ENCODE data around the gene CTSE.

The CTSE gene

GRCh38 chr1:206021008-206021625, 2.6 kb downstream of the CTSE start:
- in situ Hi-C loops (cut with MboI; ENCODE audit: low pct_unique_long_range_greater_than_20kb, low sequenced_read_pairs, unreplicated experiment), result no loop called here
- TF ChIP-seq CTCF (IDR thresholded peaks at IDR 0.05; ENCODE audit: extremely low read depth, insufficient read depth, missing control alignments), result no peak
- DNase-seq (ENCODE audit: low spot score), result no peak

- in situ Hi-C loops (cut with MboI; ENCODE audit: low pct_unique_long_range_greater_than_20kb, low sequenced_read_pairs, unreplicated experiment), result no loop called here
- TF ChIP-seq CTCF (IDR thresholded peaks at IDR 0.05; ENCODE audit: extremely low read depth, insufficient read depth, missing control alignments), result no peak
- no peak for DNase-seq (ENCODE audit: low spot score)
Observed at GRCh38 chr1:206020393-206021007, 3.2 kb downstream of the CTSE start.

- no peak for TF ChIP-seq CTCF (IDR thresholded peaks at IDR 0.05; ENCODE audit: extremely low read depth, insufficient read depth, missing control alignments)
- in situ Hi-C loops (cut with MboI; ENCODE audit: low pct_unique_long_range_greater_than_20kb, low sequenced_read_pairs, unreplicated experiment), result no loop called here
- DNase-seq (ENCODE audit: low spot score), result no peak
Observed at GRCh38 chr1:206015071-206015470, 8.6 kb downstream of the CTSE start.

GRCh38 chr1:206014601-206015000, 9.1 kb downstream of the CTSE start:
- in situ Hi-C loops (cut with MboI; ENCODE audit: low pct_unique_long_range_greater_than_20kb, low sequenced_read_pairs, unreplicated experiment), result no loop called here
- no peak for TF ChIP-seq CTCF (IDR thresholded peaks at IDR 0.05; ENCODE audit: extremely low read depth, insufficient read depth, missing control alignments)
- DNase-seq (ENCODE audit: low spot score), result no peak

GRCh38 chr1:206013026-206013795, 10.5 kb downstream of the CTSE start:
- no peak for TF ChIP-seq CTCF (IDR thresholded peaks at IDR 0.05; ENCODE audit: extremely low read depth, insufficient read depth, missing control alignments)
- in situ Hi-C loops (cut with MboI; ENCODE audit: low pct_unique_long_range_greater_than_20kb, low sequenced_read_pairs, unreplicated experiment), result no loop called here
- DNase-seq (ENCODE audit: low spot score), result no peak

- in situ Hi-C loops (cut with MboI; ENCODE audit: low pct_unique_long_range_greater_than_20kb, low sequenced_read_pairs, unreplicated experiment), result no loop called here
- no peak for TF ChIP-seq CTCF (IDR thresholded peaks at IDR 0.05; ENCODE audit: extremely low read depth, insufficient read depth, missing control alignments)
- peak; percentile 65 for DNase-seq (ENCODE audit: low spot score)
Observed at GRCh38 chr1:206012086-206012859, 11.4 kb downstream of the CTSE start.
